Body of pancreas (tissue), 4 donors: ENCODE measurements around the gene COL19A1.

Experiments
- POLR2A ChIP-seq, 3 donors: fragments of 450-650 bp; IDR thresholded peaks; one replicate each; pipeline ENCODE4 v1.6.1; 2016; ENCODE audit warnings: antibody characterized with exemption in 3 of 3, mild to moderate bottlenecking in 2 of 3
- TF ChIP-seq, protein P1 (sequence below), 7 experiments: fragments of 450-650 bp in 4 of 7; fragments of 200-600 bp in 3 of 7; sonication (generic) in 3 of 7; IDR thresholded peaks; one replicate each; pipeline ENCODE4 v1.5.1; 2016 to 2019; ENCODE audit warnings: antibody characterized with exemption in 7 of 7

GRCh38 chr6:70157086-70157485 is 290.7 kb downstream of the COL19A1 start:
- TF ChIP-seq, protein P1, sequence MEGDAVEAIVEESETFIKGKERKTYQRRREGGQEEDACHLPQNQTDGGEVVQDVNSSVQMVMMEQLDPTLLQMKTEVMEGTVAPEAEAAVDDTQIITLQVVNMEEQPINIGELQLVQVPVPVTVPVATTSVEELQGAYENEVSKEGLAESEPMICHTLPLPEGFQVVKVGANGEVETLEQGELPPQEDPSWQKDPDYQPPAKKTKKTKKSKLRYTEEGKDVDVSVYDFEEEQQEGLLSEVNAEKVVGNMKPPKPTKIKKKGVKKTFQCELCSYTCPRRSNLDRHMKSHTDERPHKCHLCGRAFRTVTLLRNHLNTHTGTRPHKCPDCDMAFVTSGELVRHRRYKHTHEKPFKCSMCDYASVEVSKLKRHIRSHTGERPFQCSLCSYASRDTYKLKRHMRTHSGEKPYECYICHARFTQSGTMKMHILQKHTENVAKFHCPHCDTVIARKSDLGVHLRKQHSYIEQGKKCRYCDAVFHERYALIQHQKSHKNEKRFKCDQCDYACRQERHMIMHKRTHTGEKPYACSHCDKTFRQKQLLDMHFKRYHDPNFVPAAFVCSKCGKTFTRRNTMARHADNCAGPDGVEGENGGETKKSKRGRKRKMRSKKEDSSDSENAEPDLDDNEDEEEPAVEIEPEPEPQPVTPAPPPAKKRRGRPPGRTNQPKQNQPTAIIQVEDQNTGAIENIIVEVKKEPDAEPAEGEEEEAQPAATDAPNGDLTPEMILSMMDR (IDR thresholded peaks at IDR 0.05): no peak
- no peak for TF ChIP-seq POLR2A (IDR thresholded peaks at IDR 0.05)
